BLaER1 treated with 17β-estradiol and CSF1 and Interleukin-3, amounts not matched to agents 10 nM and 100 nM (cell line): ENCODE data around the gene BICD2.
"Not testable (repeated sequence)": the region's sequence is repeated elsewhere in the genome, so short reads cannot be mapped to it uniquely, and the experiment has no call there.

Experiments used
- H3K27ac ChIP-seq, 11 experiments: shearing (Covaris generic); formaldehyde crosslinking; 2 replicates each; pipeline ENCODE4 v1.8.1; 2022
- H3K27me3 ChIP-seq, 11 experiments: shearing (Covaris generic); formaldehyde crosslinking; 2 replicates each; pipeline ENCODE4 v1.8.1; 2022
- H3K36me3 ChIP-seq, 11 experiments: shearing (Covaris generic); formaldehyde crosslinking; 2 replicates each; pipeline ENCODE4 v1.8.1; 2022
- H3K4me1 ChIP-seq, 10 experiments: shearing (Covaris generic); formaldehyde crosslinking; 2 replicates each; pipeline ENCODE4 v1.8.1; 2022
- H3K4me2 ChIP-seq, 11 experiments: shearing (Covaris generic); formaldehyde crosslinking; 2 replicates each; pipeline ENCODE4 v1.8.1; 2022
- H3K4me3 ChIP-seq, 10 experiments: shearing (Covaris generic); formaldehyde crosslinking; 2 replicates each; pipeline ENCODE4 v1.8.1; 2022
- H3K9ac ChIP-seq, 11 experiments: shearing (Covaris generic); formaldehyde crosslinking; 2 replicates each; pipeline ENCODE4 v1.8.1; 2022
- H3K9me3 ChIP-seq, 11 experiments: shearing (Covaris generic); formaldehyde crosslinking; replicated peaks in 1 of 11; 2 replicates each; pipeline ENCODE4 v1.8.1; 2022
- H4K20me1 ChIP-seq, 11 experiments: shearing (Covaris generic); formaldehyde crosslinking; 2 replicates each; pipeline ENCODE4 v1.8.1; 2022
- Cebpa-rat ChIP-seq, 11 experiments: shearing (Covaris generic); IDR thresholded peaks; 2 replicates each; pipeline ENCODE4 v1.8.1; 2022

Gene BICD2

GRCh38 chr9:92774274-92774673 is 9.6 kb upstream of the BICD2 start:
- Histone ChIP-seq H3K27ac (peak overlapping the region in 7 of 11 experiments; percentile 4 to 75 (median 62); a peak in 9 of 22 replicates), H3K36me3 (no peaks in the 10 kb centered on the region), H3K4me2 (peak overlapping the region in 9 of 11 experiments; percentile 49 to 85 (median 71); a peak in 18 of 22 replicates), H3K9me3 (peaks cover 0 to 33% (median 16%) of the 10 kb centered on the region in 11 experiments; a peak in 18 of 22 replicates), H3K4me3 (no peak overlapping the region), H3K9ac (no peak overlapping the region), H3K27me3 (no peaks in the 10 kb centered on the region), H4K20me1 (no peaks in the 10 kb centered on the region), H3K4me1 (peaks cover 32 to 52% (median 48%) of the 10 kb centered on the region in 10 experiments)
- no peak for TF ChIP-seq Cebpa-rat (IDR thresholded peaks at IDR 0.05)

GRCh38 chr9:92773810-92774209 is 9.2 kb upstream of the BICD2 start:
- H3K4me1 ChIP-seq, result peaks cover 32 to 55% (median 52%) of the 10 kb centered on the region in 10 experiments
- H3K27me3 ChIP-seq, result no peaks in the 10 kb centered on the region
- H3K9ac ChIP-seq, result no peak overlapping the region
- no peaks in the 10 kb centered on the region for H3K36me3 ChIP-seq
- no peak for TF ChIP-seq Cebpa-rat (IDR thresholded peaks at IDR 0.05)
- no peaks in the 10 kb centered on the region for H4K20me1 ChIP-seq
- no peak overlapping the region for H3K4me3 ChIP-seq
- H3K27ac ChIP-seq, result peak overlapping the region in 1 of 11 experiments; percentile 4; a peak in 2 of 22 replicates
- H3K9me3 ChIP-seq, result peaks cover 0 to 29% (median 11%) of the 10 kb centered on the region in 11 experiments; a peak in 18 of 22 replicates
- peak overlapping the region in 2 of 11 experiments; percentile 67 to 71; a peak in 3 of 22 replicates for H3K4me2 ChIP-seq

- Histone ChIP-seq H3K4me3 (no peak overlapping the region), H3K4me2 (peak overlapping the region in 10 of 11 experiments; percentile 44 to 85 (median 78); a peak in 20 of 22 replicates), H3K27me3 (no peaks in the 10 kb centered on the region), H4K20me1 (no peaks in the 10 kb centered on the region), H3K9ac (peak overlapping the region in 4 of 11 experiments; percentile 45 to 71 (median 50); a peak in 5 of 22 replicates), H3K9me3 (peaks cover 0 to 18% (median 4%) of the 10 kb centered on the region in 11 experiments; a peak in 12 of 22 replicates), H3K27ac (peak overlapping the region in 10 of 11 experiments; percentile 61 to 90 (median 84); a peak in 21 of 22 replicates), H3K4me1 (peaks cover 36 to 56% (median 52%) of the 10 kb centered on the region in 10 experiments), H3K36me3 (no peaks in the 10 kb centered on the region)
- no peak for TF ChIP-seq Cebpa-rat (IDR thresholded peaks at IDR 0.05)
Observed at GRCh38 chr9:92771309-92771708, 6.7 kb upstream of the BICD2 start.

GRCh38 chr9:92770360-92770995 is 5.8 kb upstream of the BICD2 start:
- Histone ChIP-seq H3K27me3 (no peaks in the 10 kb centered on the region), H3K4me2 (peak overlapping the region; percentile 44 to 85 (median 77)), H3K9me3 (peaks cover 0 to 9% (median 2%) of the 10 kb centered on the region in 11 experiments; a peak in 7 of 22 replicates), H3K4me3 (peak overlapping the region in 1 of 10 experiments; percentile 9; a peak in 2 of 20 replicates), H4K20me1 (no peaks in the 10 kb centered on the region), H3K9ac (peak overlapping the region in 10 of 11 experiments; percentile 45 to 73 (median 63); a peak in 21 of 22 replicates), H3K36me3 (no peaks in the 10 kb centered on the region), H3K4me1 (peaks cover 41 to 56% (median 52%) of the 10 kb centered on the region in 10 experiments), H3K27ac (peak overlapping the region; percentile 61 to 90 (median 84))
- TF ChIP-seq Cebpa-rat (IDR thresholded peaks at IDR 0.05), result no peak

- Histone ChIP-seq H3K27me3 (no peaks in the 10 kb centered on the region), H3K4me3 (peak overlapping the region in 1 of 10 experiments; percentile 9; a peak in 2 of 20 replicates), H3K4me2 (peak overlapping the region; percentile 44 to 85 (median 77)), H3K9me3 (peaks cover 0 to 4% (median 0%) of the 10 kb centered on the region in 11 experiments; a peak in 5 of 22 replicates), H3K9ac (peak overlapping the region in 10 of 11 experiments; percentile 45 to 73 (median 63); a peak in 19 of 22 replicates), H4K20me1 (no peaks in the 10 kb centered on the region), H3K4me1 (peaks cover 37 to 52% (median 47%) of the 10 kb centered on the region in 10 experiments), H3K36me3 (no peaks in the 10 kb centered on the region), H3K27ac (peak overlapping the region; percentile 61 to 90 (median 84))
- TF ChIP-seq Cebpa-rat (IDR thresholded peaks at IDR 0.05), result no peak
Observed at GRCh38 chr9:92769990-92770359, 5.3 kb upstream of the BICD2 start.

- no peak overlapping the region for H3K4me3 ChIP-seq
- no peak overlapping the region for H3K9ac ChIP-seq
- no peaks in the 10 kb centered on the region for H3K27me3 ChIP-seq
- peak overlapping the region in 7 of 11 experiments; percentile 5 to 84 (median 70); a peak in 7 of 22 replicates for H3K4me2 ChIP-seq
- no peak for TF ChIP-seq Cebpa-rat (IDR thresholded peaks at IDR 0.05)
- H3K4me1 ChIP-seq, result peaks cover 32 to 45% (median 40%) of the 10 kb centered on the region in 10 experiments
- peaks cover 0 to 3% (median 0%) of the 10 kb centered on the region in 11 experiments; a peak in 6 of 22 replicates for H4K20me1 ChIP-seq
- H3K36me3 ChIP-seq, result no peaks in the 10 kb centered on the region
- H3K27ac ChIP-seq, result peak overlapping the region in 6 of 11 experiments; percentile 10 to 90 (median 87); a peak in 7 of 22 replicates
- H3K9me3 ChIP-seq, result no peaks in the 10 kb centered on the region
Observed at GRCh38 chr9:92769286-92769685, 4.7 kb upstream of the BICD2 start.

GRCh38 chr9:92768816-92769215 is 4.2 kb upstream of the BICD2 start:
- H3K27ac ChIP-seq, H3K4me2 ChIP-seq, H3K9ac ChIP-seq, H3K27me3 ChIP-seq, H4K20me1 ChIP-seq, H3K4me3 ChIP-seq, H3K9me3 ChIP-seq, H3K36me3 ChIP-seq: not testable (repeated sequence)
- peaks cover 31 to 43% (median 36%) of the 10 kb centered on the region in 10 experiments for H3K4me1 ChIP-seq

GRCh38 chr9:92767066-92768054 is 2.7 kb upstream of the BICD2 start:
- Histone ChIP-seq H3K36me3 (no peaks in the 10 kb centered on the region), H3K27me3 (no peaks in the 10 kb centered on the region), H3K4me3 (no peak overlapping the region), H3K27ac (no peak overlapping the region), H3K4me1 (peaks cover 45 to 56% (median 48%) of the 10 kb centered on the region in 10 experiments), H3K9ac (no peak overlapping the region), H4K20me1 (peaks cover 13 to 22% (median 15%) of the 10 kb centered on the region in 11 experiments), H3K9me3 (no peaks in the 10 kb centered on the region), H3K4me2 (no peak overlapping the region)
- no peak for TF ChIP-seq Cebpa-rat (IDR thresholded peaks at IDR 0.05)
